GM20000 (cell line): Measurements from ENCODE around the gene GPR87.

ENCODE experiments used
- DNase-seq: peaks from one replicate; pipeline ENCODE4 v3.0.0; 2012; ENCODE audit warnings: low spot score
- TF ChIP-seq, protein P1 (sequence below): IDR thresholded peaks from 2 replicates; pipeline ENCODE4 v1.5.1; 2012; ENCODE audit warnings: mild to moderate bottlenecking, control low read depth; ENCODE audit errors: extremely low read depth, missing control alignments

GPR87 gene

DNA sequence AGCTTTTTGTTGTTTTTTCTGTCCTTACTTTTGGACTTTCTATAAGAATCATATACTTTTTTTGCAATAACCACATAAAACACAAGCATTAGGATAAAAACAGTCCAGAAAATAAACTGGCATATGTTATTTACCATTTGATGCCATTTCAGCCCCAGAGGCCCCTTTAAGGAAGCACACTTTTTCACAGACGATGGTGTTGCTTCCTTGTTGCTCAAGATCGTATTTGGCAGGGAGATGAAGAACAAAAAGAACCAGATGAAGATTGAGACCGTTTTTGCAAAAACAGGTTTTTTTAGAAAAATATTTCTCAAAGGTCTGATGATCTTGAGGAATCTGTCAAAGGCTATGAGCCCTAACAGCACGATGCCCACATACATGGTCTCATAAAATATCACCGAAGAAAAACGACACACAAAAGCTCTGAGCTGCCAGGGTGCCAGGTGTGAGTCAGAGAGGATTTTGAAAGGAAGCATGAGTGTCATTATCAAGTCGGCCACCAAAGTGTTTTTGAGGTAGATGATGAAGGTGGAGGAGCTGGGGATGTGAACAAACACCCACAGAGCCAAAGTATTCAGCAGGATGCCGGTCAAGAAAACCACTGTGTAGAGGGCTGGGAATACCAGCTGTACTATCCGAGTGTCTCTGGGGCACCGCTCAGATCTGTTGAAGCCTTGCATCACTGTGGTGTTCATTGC, 11.8 kb upstream of the GPR87 start:
- DNase-seq, result no peak

GRCh38 chr3:151327571-151328198, 11.1 kb upstream of the GPR87 start:
- peak; percentile 16 for DNase-seq

More for the DNA sequence above, 11.8 kb upstream of the GPR87 start:
- TF ChIP-seq, protein P1, sequence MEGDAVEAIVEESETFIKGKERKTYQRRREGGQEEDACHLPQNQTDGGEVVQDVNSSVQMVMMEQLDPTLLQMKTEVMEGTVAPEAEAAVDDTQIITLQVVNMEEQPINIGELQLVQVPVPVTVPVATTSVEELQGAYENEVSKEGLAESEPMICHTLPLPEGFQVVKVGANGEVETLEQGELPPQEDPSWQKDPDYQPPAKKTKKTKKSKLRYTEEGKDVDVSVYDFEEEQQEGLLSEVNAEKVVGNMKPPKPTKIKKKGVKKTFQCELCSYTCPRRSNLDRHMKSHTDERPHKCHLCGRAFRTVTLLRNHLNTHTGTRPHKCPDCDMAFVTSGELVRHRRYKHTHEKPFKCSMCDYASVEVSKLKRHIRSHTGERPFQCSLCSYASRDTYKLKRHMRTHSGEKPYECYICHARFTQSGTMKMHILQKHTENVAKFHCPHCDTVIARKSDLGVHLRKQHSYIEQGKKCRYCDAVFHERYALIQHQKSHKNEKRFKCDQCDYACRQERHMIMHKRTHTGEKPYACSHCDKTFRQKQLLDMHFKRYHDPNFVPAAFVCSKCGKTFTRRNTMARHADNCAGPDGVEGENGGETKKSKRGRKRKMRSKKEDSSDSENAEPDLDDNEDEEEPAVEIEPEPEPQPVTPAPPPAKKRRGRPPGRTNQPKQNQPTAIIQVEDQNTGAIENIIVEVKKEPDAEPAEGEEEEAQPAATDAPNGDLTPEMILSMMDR, result no peak

DNA sequence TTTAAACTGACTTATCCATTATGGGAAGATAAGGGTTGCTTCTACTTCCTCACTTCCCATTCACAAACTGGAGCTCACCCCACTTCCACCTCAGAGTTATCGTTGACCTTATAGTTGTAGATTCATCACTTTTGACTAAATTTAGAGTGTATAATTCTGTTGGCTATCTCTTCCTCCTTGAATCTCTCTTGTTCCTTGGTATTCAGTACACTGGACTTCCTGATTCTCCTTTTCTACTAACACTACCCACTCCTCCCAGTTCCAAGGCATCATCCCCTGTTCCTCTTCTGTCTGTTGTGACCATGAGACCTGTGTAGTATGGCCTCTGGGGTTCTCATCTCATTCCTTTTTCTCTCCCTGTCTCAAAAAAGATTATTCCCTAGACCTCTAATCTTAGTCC, 5.9 kb upstream of the GPR87 start:
- TF ChIP-seq, protein P1, result no peak
- no peak for DNase-seq

More at GRCh38 chr3:151327571-151328198, 11.1 kb upstream of the GPR87 start:
- TF ChIP-seq, protein P1, result no peak

DNA sequence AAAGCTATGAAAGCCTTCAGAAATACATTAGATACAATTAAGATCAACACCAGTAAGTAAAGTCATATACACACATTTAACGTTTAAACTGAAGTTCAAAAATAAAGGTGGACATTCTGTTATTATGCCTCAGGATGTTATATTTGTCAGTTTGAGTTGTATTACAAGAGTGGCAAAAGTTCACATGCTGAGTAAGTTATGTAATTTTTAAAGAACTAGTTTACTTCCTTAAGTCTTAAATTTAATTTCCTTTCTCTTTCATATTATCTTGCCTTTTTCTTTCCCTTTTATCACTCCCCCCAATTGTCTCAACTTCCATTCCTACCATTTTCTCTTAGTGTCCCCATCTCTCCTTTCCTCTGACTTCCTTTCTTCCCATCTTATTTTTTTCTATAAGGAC, 4.9 kb upstream of the GPR87 start:
- TF ChIP-seq, protein P1, result no peak
- DNase-seq, result no peak

DNA sequence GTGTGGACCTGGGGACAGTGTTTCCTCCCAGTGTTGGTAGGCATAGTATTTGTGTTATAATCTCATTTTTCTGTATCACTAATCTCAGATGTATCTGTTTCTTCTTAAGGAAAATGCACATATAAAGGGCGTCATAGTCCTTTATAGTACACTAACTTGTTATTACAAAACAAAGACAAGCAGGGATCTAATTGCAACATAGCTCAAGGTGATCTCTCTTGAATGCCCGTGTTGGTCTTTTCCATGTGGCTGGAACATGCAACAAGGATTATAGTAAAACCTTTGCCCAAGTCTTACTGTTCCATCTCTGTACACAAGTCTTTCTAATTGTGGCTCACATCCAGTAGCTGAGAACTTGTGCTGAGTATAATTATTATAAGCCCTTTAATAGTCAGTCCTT, 3.5 kb upstream of the GPR87 start:
- no peak for DNase-seq
- TF ChIP-seq, protein P1, result no peak

- DNase-seq, result no peak
- TF ChIP-seq, protein P1, result no peak
Measured at GRCh38 chr3:151319628-151320027, 3.0 kb upstream of the GPR87 start.

GRCh38 chr3:151318991-151319390, 2.4 kb upstream of the GPR87 start:
- no peak for DNase-seq
- TF ChIP-seq, protein P1, result no peak
